Upper lobe of right lung (tissue), 1 donor: ENCODE data around the gene SCARF2. TPM values are rescaled to one million over a fixed set of nuclear protein-coding genes. Genes with fewer than 3 reads are reported as not detected.

ENCODE experiments used
- ATAC-seq: fragments of 200-7000 bp; cut with Tn5 transposase; one replicate; pipeline ENCODE4 v1.9.1; 2020; ENCODE audit warnings: mild to moderate bottlenecking, moderate library complexity
- DNase-seq: peaks from one replicate; pipeline ENCODE4 v3.0.0-alpha.2; 2020
- H3K27ac ChIP-seq: fragments of 200-600 bp; one replicate; pipeline ENCODE4 v1.8.0; 2022
- H3K27me3 ChIP-seq: fragments of 200-600 bp; one replicate; pipeline ENCODE4 v1.8.0; 2022; ENCODE audit warnings: mild to moderate bottlenecking
- H3K36me3 ChIP-seq: fragments of 200-600 bp; one replicate; pipeline ENCODE4 v1.8.0; 2022
- H3K4me1 ChIP-seq: fragments of 200-600 bp; one replicate; pipeline ENCODE4 v1.8.0; 2022
- H3K4me3 ChIP-seq: fragments of 200-600 bp; one replicate; pipeline ENCODE4 v1.8.0; 2022; ENCODE audit warnings: mild to moderate bottlenecking
- H3K9me3 ChIP-seq: fragments of 200-600 bp; one replicate; pipeline ENCODE4 v1.8.0; 2022
- intact Hi-C: fragments of 100-400 bp; cut with DNase I; formaldehyde crosslinking; loops from one replicate; pipeline ENCODE4 v1.11.0; 2022
- total RNA-seq: library from RNA; stranded (reverse); fragmentation: NEBNext Ultra II Directional; extraction: Animal tissue kit (Norgen Biotek cat#: 25700); gene quantifications from one replicate; pipeline ENCODE4 v1.2.1, GENCODE V29; 2021
- TF ChIP-seq, protein P1 (sequence below): fragments of 200-600 bp; IDR thresholded peaks from one replicate; pipeline ENCODE4 v1.8.0; 2022; ENCODE audit warnings: antibody characterized with exemption
- donor health status: DM: no; HTN: yes; CAD: no; lungs with severe emphysema.

Gene SCARF2
- total RNA-seq, 1 donor from 2014 or later: 24.0 TPM

DNA sequence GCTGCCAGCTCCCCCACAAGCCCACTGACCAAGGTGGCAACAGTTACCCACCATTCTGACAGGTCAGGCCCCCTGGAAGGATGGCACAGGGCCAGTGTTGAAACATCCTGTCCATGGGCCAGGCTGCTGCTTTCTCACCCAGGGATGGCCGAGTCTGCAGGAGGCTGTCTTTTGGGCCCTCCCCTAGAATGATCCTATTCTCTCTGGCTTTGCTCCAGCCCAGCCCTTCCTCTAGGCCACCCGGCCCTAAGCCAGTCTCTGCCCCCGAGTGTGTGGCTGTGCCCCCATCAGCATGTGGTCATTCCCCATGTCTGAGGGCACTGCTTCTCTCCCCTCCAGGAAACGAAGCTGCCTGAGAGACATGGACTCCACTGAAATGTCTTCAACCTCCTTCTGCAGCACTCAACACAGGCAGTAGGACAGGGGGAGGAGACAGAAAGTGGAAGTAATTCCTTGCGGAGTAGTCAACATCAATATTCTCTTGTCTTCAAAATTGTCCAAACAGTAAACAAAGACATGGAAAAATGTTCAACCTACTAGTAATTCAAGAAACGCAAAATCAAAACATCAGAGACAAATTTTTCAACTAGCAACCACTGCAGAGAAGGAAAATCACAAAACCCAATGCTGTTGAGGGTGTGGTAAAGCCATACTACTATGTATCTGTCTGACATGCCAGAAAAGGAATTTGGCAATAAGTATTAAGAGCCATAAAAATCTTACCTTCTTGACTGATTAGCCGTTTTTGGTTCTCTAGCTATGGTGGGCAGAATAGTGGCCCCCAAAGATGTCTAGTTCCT lies 5.1 kb upstream of the SCARF2 start:
- no peak for ATAC-seq
- DNase-seq: no peak

DNA sequence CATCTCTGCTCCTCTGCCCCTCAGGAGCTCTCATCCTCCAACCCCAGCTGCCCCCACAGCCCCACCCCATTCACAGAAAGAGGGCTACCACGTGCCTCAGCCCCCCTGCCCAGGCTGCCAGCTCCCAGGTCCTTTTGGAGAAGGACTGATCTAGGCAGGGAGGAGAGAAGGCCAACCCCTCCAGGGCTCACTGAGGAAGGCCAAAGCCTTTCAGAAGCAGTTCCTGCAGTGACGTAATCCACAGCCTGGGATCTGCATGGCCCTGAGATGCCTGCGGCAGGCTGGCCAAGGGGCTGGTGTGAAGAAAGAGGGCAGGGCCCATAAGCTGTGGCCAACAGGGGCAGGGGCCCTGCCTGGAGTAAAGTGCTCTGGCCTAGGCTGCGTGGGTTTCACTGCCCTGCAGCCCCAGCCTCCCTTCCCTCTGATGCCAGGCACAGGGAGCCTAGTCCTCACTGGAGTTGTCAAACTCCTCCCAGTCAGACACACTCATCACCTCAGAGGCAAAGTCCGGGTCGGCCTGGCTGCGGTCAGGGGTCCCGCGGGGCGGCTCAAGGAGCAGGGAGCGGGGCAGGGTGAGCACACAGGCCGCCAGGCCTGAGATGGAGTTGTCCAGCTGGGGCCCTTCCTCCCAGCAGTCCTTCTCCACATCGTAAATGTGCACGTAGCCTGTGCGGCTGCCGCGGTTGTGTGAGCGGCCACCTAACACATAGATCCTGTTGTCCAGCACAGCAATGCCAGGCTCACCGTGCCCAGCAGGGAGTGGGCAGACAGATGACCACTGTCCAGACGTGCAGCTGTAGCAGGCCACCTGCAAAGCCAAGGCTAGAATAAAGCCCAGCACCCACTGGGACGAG lies 4.2 kb upstream of the SCARF2 start:
- H3K4me3 ChIP-seq: no peak overlapping the region
- no peaks in the 10 kb centered on the region for H3K9me3 ChIP-seq
- peak overlapping the region; percentile 17 for H3K27ac ChIP-seq
- H3K27me3 ChIP-seq: peaks cover 6% of the 10 kb centered on the region
- peaks cover 4% of the 10 kb centered on the region for H3K4me1 ChIP-seq
- intact Hi-C loops: no loop called here
- H3K36me3 ChIP-seq: peaks cover 29% of the 10 kb centered on the region
- TF ChIP-seq, protein P1, sequence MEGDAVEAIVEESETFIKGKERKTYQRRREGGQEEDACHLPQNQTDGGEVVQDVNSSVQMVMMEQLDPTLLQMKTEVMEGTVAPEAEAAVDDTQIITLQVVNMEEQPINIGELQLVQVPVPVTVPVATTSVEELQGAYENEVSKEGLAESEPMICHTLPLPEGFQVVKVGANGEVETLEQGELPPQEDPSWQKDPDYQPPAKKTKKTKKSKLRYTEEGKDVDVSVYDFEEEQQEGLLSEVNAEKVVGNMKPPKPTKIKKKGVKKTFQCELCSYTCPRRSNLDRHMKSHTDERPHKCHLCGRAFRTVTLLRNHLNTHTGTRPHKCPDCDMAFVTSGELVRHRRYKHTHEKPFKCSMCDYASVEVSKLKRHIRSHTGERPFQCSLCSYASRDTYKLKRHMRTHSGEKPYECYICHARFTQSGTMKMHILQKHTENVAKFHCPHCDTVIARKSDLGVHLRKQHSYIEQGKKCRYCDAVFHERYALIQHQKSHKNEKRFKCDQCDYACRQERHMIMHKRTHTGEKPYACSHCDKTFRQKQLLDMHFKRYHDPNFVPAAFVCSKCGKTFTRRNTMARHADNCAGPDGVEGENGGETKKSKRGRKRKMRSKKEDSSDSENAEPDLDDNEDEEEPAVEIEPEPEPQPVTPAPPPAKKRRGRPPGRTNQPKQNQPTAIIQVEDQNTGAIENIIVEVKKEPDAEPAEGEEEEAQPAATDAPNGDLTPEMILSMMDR: no peak
- DNase-seq: no peak
- ATAC-seq: no peak

More for the DNA sequence above, 5.1 kb upstream of the SCARF2 start:
- Histone ChIP-seq H3K4me3 (no peak overlapping the region), H3K9me3 (no peaks in the 10 kb centered on the region), H3K4me1 (no peaks in the 10 kb centered on the region), H3K36me3 (peaks cover 29% of the 10 kb centered on the region), H3K27me3 (peaks cover 6% of the 10 kb centered on the region), H3K27ac (no peak overlapping the region)
- intact Hi-C loops: no loop called here
- TF ChIP-seq, protein P1: no peak

DNA sequence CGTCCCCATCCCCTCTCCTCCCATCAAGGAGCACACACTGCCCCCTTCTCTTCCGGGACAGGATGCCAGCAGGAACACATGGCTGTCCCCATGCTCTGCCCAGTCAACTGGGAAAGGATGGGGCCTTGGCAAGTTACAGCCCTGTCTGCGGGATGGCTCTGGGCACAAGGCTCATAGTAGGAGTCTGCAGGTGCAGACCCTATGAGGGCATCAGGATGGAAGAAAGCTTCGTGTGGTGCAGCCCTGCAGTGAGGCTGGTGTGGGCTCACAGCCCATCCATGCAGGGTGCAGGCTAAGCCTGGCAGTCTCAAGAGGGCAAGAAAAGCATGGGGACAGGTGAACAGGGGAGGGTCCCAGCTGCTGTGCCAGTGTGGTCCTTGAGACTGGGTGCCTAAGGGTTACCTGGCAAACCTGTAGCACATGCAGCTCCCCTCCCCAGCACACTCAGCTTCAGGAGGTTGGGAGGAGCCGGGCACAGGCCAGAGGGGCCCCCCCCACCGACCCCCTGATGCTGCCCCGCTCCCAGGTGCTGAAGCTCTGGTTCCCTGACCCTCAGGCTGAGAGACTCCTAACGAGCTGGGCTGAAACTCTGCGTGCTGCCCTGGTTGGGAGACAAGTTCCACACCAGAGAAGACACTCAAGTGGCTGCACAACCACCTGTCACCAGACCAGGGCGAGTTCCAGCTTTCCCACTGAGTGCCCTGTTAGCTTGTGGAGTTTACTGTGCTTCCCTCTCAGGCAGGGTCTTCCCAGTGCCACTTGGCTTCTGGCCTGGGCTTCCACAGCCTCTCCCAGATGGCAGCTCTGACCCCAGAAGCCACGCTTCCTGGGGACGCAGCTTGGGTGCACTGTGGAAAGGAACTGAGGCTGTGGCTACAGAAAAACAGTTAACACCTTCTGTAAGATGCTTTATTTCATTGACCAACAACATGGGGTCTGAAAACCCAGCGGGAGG lies 3.3 kb upstream of the SCARF2 start:
- intact Hi-C loops: no loop called here
- H3K9me3 ChIP-seq: no peaks in the 10 kb centered on the region
- H3K36me3 ChIP-seq: peaks cover 25% of the 10 kb centered on the region
- H3K4me1 ChIP-seq: peaks cover 10% of the 10 kb centered on the region
- TF ChIP-seq, protein P1: no peak
- no peak overlapping the region for H3K4me3 ChIP-seq
- peak; percentile 53 for DNase-seq
- H3K27me3 ChIP-seq: peaks cover 9% of the 10 kb centered on the region
- no peak for ATAC-seq
- no peak overlapping the region for H3K27ac ChIP-seq

DNA sequence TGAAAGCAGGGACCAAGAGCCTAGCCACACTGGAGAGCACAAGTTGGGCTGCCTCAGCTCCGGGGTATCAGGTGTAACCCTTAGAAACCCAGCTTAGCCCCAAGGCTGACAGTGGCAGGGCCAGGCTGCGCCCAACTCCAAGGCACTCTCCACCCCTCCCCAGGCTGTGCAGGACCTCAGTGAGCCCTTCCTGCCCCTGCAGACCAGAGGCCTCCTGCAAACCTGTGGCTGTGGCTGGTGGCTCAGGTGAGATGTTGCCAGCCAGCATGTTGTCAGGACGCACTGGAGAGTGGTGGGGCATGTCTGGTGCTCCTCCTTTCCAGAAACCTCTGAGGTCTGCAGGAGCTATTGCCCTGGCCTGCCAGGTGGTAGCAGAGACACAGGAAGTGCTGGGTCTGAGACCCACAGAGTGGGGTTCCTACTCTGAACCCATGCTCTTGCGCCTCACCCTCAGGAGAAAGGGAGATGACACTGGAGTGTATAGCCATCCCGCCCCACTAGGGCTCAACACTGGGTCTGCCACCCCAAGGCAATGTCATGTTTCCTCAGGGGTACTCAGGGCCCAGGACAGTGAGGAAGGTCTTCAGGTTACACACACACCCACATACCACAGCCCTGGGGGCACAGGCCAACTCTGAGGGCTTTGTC lies 2.4 kb upstream of the SCARF2 start:
- intact Hi-C loops: no loop called here
- no peak overlapping the region for H3K27ac ChIP-seq
- DNase-seq (peak; percentile 48), ATAC-seq (no peak)
- H3K4me1 ChIP-seq: peaks cover 13% of the 10 kb centered on the region
- TF ChIP-seq, protein P1: no peak
- no peak overlapping the region for H3K4me3 ChIP-seq
- H3K36me3 ChIP-seq: peaks cover 17% of the 10 kb centered on the region
- H3K27me3 ChIP-seq: peaks cover 17% of the 10 kb centered on the region
- no peaks in the 10 kb centered on the region for H3K9me3 ChIP-seq

DNA sequence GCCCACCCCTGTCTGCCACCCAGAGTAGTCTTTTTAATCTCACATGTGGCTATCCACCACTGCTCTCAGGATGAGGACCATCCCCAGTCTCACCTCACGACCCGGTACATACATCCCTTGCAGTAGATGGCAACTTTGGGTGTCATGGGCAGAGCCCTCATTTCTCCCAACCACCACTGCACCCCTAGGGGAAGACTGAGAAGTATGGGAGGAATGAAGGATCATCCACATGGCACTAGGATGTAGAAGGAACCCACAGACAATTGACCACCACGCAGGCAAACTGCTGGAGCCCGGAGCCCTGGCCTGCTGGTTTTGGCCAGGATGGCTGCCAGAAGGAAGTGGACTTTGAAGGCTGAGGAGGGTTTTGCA lies 1.9 kb upstream of the SCARF2 start:
- intact Hi-C loops: no loop called here
- H3K4me1 ChIP-seq: peaks cover 13% of the 10 kb centered on the region
- H3K4me3 ChIP-seq: no peak overlapping the region
- no peak overlapping the region for H3K27ac ChIP-seq
- ATAC-seq (no peak), DNase-seq (no peak)
- TF ChIP-seq, protein P1: no peak
- H3K36me3 ChIP-seq: peaks cover 12% of the 10 kb centered on the region
- peaks cover 18% of the 10 kb centered on the region for H3K27me3 ChIP-seq
- no peaks in the 10 kb centered on the region for H3K9me3 ChIP-seq
